Measurements from ENCODE around the gene HK2. TPM values are rescaled to one million over a fixed set of nuclear protein-coding genes. Genes with fewer than 3 reads are reported as not detected.

The HK2 gene
- total RNA-seq, 1 donor from 2014 or later: 15.7 TPM

DNA sequence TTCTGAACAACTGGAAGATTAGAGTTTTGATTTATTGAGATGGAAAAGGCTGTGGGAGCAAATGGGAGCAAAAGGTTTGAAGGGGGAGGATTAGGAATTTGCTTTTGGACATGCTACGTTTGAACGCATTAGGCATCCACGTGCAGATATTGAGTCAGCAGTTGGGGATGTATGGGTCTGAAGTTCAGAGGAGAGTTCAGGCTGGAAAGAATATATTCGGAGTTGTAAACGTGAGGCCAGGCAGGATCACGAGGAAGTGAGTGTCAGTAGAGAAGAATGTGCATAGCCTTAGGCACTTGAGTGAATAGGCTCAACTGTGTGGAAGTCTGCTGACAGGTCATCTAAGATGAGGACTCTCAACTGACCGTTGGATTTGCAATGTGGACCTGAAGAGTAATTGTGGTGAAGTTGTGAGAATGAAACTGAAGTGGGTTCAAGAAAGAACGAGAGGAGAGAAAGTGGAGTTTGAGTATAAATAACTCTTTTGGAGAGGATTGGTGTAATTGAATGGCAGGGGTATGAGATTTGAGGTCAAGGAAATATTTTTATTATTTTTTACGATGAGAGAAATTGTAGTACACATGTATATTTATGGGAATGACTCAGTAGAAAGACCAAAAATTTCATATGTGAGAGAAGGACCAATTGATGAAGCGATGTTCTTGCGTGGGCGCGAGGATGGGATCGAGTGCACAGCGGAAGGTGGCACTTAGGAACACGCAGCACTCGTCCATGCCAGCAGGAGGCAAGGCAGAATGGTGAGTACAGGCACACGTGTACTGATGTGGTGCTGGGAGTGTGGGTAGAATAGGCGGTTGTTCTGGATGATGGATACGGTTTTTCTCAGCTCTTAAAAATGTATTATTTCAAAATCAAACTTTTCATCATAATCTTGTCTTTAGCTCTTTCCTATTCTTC is 84.0 kb downstream of the HK2 start:
- ATAC-seq (no peak), DNase-seq (ENCODE audit: low spot score) (no peak)
- intact Hi-C loops (cut with DNase I): no loop called here

DNA sequence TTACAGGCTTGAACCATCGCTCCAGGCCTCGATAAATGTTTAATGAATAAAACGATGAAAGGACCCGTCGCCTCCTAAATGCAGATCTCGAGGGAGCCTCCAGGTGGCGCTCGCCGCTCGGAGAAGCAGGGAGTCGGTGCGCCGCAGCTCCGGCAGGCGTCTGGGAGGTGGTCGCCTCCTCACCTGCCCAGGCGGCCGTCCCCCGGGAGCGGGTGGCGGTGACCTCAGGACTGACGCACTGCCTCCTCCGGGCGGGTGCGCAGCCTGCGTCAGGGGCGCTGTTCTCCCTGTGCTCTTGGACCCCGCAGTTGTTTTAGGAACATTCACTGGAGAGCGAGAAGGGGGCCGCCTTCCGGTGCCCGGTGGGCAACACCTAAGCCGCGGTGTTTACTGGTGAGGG is 85.9 kb downstream of the HK2 start:
- intact Hi-C loops (cut with DNase I): loop anchor here (10.0 kb wide), 1 partner anchor 485 kb away; no protein-coding TSS in a partner anchor
- DNase-seq (ENCODE audit: low spot score): peak; percentile 80
- peak; percentile 30 for ATAC-seq

DNA sequence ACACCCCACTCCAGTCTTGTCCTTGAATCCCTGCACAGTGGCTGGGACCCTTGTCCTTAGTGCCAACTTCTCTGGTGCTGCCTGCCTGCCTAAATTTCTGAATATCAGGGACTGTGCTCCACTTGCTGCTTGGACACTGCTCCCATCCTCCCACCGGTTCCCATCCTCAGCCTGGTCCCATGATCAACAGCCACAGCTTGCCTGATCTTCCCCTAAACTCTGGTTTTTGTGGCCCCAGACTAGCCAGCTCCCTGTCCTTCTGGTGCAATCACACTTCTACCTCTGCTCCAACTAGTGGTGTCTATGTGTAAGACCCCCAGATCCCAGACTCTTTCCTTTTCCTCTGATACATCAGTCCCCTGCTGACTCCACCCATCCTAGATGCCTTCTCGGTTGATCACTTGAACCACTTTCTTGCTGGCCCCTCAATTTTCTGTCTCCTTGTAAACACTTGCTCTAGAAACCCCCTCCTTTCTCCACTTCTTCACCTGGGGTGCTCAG is 87.4 kb downstream of the HK2 start:
- intact Hi-C loops (cut with DNase I): loop anchor here (10.0 kb wide), 1 partner anchor 484 kb away; no protein-coding TSS in a partner anchor
- no peak for DNase-seq (ENCODE audit: low spot score)
- no peak for ATAC-seq

DNA sequence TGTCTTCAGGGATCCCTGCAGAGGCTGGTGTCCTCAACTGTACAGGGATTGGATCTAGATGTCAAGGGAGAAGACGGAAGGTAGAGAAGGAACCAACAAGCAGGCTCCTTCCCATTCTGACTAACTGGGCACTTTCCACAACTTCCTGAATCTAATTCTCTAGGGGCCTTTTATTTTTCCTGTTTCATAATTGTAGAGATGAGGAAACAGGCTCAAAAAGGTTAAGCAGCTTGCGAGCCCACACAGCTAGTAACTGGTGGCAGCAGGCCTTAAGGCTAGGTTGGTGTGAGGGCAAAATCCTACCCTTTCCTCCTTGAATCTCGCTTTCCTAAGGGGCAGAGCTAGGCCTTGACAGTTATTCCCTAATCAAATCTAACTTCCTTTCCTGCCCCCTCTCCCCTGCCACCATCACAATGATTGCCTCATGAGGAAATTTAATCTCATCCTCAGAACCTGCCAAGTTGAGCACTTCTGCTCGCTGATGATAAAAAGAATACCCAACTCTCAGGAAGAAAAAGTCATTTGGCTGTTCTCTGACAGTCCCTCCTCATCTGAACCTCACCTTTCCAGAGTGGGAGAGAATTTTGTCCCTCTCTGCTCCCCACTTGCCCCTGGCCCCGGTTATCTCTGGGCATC is 88.8 kb downstream of the HK2 start:
- no peak for DNase-seq (ENCODE audit: low spot score)
- ATAC-seq: no peak
- intact Hi-C loops (cut with DNase I): loop anchor here (10.0 kb wide), 1 partner anchor 482 kb away; no protein-coding TSS in a partner anchor

DNA sequence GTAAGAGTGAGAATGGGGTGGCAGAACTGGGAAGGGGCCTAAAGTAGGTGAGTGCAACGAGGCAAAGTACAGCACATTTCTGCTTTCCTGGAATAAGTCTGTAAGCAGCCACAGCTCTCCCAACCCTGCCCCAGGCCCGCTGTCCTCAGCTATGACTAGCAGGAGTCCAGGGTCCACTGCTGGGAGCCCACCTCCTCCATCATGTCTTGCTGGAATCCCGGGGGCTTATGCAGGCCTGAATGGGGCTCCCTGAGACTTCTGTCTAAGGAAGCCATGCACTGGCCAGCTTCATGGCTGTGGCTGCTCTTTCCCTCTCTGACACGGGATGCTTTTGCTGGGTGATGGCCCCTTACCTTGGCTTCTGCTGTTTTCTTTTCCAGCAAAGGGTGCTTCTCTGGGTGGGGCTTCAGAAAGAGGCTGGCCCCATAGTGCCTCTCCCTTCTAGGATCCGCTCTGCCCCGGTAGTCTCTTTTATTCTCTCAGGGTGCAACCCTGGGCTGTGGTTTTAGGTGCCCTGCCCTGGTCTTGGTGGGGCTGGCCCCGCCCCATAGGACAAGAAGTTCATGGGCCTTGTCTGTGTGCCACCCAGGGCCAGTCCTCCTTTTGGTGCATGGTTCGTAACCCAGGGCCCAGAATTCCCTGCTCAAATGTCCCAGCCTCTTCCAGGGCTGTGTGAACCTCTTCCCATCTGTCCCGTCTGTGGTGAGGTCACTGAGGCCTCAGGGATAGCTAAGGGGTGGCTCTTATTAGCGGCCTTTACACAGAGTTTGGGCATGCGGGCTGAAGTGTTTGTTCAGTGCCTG is 90.7 kb downstream of the HK2 start:
- intact Hi-C loops (cut with DNase I): loop anchor here (10.0 kb wide), 1 partner anchor 480 kb away; no protein-coding TSS in a partner anchor

DNA sequence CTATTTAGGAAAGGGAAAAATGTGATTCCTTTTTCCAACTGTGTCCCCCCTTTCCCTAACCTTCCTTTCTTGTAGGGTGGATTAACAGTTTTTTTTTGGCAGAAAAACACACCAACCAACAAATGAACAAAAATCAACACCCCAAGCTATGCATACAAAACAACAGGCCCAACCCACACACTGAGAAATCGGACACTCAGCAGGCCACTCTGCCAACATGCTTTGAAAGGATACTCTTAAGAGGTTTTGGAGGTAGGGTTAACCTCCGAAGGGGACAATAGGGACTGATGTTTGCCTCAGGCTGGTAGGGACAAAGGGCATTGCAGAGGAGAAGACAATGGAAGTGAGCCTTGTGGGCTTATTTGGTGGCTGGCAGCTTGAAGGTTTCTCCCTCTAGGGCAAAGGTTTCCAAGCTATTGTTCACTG is 91.4 kb downstream of the HK2 start:
- ATAC-seq (no peak), DNase-seq (ENCODE audit: low spot score) (no peak)
- intact Hi-C loops (cut with DNase I): loop anchor here (10.0 kb wide), 1 partner anchor 479 kb away; no protein-coding TSS in a partner anchor

More for the DNA sequence above, 90.7 kb downstream of the HK2 start:
- no peak for DNase-seq (ENCODE audit: low spot score)
- no peak for ATAC-seq

DNA sequence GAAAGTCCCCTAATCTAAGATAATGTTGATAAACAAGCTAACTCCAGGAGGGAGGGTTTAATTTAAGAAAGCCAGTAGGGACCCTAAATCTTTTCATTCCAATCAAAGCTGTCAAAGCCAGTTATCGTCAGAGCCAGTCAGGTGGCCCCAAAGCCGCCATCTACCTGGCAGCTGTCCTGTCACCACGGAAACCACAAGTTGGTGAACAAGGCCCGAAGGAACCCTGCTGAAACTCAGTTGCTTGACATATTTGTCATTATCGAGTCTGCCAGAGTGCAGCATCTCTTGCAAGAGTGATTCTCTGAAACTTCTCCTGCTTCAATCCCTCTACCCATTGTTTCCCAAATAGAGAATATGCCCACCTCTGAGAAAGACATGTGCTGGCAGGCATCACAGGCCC is 93.7 kb downstream of the HK2 start:
- ATAC-seq (no peak), DNase-seq (ENCODE audit: low spot score) (no peak)
- intact Hi-C loops (cut with DNase I): loop anchor here (10.0 kb wide), 1 partner anchor 477 kb away; no protein-coding TSS in a partner anchor

DNA sequence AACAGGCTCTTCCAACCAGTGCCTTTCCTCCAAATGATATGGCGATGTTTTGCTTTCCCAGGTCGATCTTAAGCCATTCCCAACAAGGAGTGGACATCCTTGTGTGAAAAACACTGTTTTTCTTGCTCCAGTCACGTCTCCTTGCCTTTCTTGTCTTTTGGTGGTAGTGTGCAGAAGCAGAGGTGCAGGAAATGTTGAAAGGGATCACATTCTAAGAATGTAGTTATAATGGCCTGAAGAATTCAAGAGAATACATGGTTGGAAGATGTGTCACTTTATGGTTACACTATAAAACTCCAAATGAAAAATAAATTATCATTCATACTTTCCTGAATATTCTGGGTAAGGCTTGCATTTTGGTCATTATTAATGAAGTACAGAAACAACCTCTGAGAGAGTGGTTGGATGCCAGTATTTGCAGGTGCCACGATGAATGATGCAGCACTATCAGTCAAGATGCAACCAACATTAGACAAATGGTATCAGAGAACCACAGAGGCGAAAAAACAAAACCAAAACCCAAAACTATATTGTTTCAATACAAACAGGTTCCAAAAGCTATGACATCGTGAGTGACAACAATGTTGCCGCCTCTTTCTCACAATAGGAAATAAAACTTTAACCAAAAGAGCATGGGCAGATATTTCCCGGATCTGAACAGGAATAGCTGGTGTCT is 97.0 kb downstream of the HK2 start:
- DNase-seq (ENCODE audit: low spot score) (no peak), ATAC-seq (no peak)
- intact Hi-C loops (cut with DNase I): no loop called here

DNA sequence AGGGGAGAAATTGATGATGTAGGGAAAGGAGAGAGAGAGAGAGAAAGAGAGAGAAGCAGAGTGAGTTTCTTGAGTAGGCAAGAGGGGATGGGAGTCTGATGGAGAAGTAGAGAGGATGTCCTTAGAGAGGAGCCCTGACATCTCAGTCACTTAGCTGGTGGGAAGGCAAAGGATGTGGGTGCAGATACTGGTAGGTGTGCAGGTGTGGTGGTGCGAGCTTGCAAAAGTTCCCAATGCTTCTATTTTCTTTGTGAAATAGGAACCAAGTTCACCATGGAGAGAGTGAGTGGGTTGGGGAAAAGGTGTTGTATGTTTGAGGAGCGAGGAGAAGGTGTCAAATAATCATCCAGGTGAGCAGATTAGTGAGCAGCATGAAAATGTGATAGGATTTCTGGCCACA is 98.0 kb downstream of the HK2 start:
- ATAC-seq (no peak), DNase-seq (ENCODE audit: low spot score) (no peak)
- intact Hi-C loops (cut with DNase I): no loop called here

DNA sequence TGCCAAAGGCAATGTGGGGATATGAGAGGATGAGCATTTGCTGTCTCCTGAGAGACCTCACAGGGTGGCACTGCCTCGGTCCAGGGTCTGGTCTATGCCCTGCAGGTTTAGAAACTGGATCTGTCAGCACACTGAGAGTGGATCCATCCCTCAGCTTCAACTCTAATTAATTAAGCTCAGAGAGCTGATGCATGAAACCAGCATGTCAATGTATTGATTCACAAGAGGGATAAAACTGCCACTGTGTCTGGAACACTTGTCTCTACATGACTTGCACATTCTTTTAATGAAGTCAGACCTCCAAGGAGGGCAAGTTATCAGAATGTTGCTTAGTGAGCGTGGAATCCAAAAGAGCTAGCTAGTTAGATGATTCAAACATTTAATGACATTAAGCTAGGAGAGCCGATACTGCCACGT is 102.1 kb downstream of the HK2 start:
- intact Hi-C loops (cut with DNase I): no loop called here
- DNase-seq (ENCODE audit: low spot score) (no peak), ATAC-seq (no peak)

DNA sequence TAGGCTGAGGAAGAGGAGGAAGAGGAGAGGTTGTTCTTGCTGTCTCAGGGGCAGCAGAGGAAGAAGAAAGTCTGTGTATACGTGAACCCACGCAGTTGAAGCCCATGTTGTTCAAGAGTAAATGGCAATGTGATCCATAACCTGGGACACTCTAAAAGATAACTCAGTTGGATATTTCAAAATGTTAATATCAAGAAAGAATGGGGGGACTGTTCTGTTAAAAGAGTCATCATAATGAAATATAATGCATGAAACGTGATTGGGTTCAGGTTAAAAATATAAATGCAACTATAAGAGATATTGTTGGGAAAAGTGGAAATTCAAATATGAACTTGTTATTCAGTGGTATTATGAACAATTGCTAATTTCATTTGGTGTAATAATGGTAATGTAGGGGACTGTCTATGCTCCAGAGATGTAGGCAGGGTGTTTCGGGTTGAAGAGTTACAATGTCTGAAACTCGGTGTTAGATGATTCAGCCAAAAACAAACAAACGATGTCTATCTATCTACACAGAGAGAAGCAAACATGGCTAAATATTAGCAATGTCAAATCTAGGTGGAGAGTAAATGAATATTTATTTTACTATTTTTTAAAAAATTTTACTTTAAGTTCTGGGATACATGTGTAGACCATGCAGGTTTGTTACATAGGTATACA is 103.4 kb downstream of the HK2 start:
- intact Hi-C loops (cut with DNase I): no loop called here
- no peak for DNase-seq (ENCODE audit: low spot score)
- ATAC-seq: no peak

DNA sequence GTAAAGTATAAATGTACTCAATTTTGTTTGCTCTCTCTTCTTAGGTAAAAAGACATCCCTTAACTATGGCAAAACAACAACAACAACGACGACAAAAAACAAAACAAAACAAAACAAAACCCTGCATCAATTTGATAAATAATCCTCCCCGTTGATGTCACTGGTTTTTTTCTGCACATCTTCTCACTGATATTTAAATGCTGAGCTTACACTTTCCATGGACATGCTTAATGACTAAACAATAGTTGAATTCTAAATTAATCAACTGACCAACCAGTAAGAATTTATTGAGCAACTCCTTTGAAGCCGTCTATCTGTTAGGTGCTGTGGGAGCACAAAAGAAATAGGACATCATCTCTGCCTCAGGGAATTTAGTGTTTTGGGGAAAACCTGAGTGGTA is 104.3 kb downstream of the HK2 start:
- ATAC-seq (no peak), DNase-seq (ENCODE audit: low spot score) (no peak)
- intact Hi-C loops (cut with DNase I): no loop called here

DNA sequence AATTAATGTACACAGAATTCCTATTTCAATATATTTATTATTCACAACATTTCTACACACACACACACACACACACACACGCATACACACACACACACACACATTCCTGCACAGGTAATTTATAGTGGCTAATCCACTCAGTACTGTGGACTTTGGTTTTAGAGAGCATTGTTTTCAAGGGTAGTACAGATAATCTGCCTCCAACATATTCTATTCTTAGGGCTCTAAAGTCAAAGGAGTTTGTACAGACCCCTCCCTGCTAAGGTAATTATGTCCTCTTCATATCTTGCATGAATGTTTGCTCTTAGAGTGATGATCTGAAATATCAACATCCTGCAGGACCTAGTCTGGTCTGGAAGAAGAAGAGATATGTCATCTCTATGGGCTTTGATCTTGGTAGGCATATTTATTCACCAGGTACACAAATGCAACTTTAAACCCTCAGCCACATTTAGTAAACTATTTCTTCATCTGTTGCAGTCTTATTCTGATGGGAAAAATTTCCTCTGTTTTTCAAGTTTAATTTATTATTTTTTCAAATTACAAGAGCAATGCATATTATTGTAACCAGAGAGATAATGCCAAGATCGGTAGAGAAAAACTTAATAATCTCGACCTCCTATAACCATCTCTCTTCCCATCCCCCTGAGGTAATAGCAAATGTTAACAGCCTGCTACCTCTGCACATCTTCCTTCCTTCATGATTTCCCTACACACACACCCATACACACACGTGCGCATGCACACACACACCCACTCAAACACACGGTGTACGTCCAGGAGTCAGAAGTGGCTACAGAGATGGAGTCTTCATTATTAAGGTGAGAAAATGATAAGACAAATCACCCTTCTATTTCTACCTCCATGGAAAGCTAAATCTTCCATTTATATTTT is 106.2 kb downstream of the HK2 start:
- no peak for DNase-seq (ENCODE audit: low spot score)
- no peak for ATAC-seq
- intact Hi-C loops (cut with DNase I): no loop called here

DNA sequence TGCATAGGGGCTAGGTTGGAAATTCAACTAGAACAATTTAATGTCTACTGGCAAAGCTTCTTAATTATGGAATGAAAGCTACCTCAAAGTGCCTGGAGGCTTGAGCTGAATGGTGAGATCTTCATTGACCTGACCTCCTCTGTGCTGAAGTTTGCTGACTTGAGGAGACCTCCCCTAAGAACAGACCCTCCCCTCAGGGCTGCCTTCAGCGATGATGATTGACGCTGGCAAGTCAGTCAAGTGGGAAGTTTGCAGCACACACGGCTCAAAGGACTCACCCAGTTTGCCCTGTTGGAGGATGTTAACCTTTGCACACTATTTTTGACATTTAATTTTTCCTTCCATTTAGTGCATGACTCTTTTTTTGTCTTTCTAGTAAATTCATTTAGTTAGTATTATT is 107.4 kb downstream of the HK2 start:
- no peak for DNase-seq (ENCODE audit: low spot score)
- intact Hi-C loops (cut with DNase I): no loop called here
- no peak for ATAC-seq

DNA sequence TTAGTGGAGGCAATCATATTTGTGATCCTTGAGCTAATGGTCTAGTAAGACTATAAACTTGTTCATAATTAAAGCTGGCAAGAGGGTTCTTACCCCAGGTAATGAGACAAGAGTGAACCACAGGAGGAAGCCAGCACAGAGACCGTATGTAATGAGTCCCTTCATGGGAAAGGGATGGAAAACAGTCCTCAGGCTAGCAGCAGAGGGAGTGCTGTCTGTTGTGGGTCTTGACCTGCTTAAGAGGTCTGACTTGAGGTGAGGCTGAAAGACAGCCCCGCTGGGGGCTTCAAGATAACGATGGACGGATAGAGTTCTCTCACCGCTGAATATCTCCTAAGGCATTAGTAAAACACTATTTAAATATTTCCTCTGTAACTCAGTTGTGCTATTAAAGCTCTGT is 108.3 kb downstream of the HK2 start:
- DNase-seq (ENCODE audit: low spot score): no peak
- intact Hi-C loops (cut with DNase I): no loop called here
- ATAC-seq: no peak
